Natural killer cell (primary cell): ENCODE results near the gene WNK1. TPM values are rescaled to one million over a fixed set of nuclear protein-coding genes. Genes with fewer than 3 reads are reported as not detected.

Source experiments
- ATAC-seq, 3 donors: fragments of 150-1000 bp in 2 of 3; fragments of 200-7000 bp in 1 of 3; cut with Tn5 transposase; 1 replicate in 1 of 3; 2 replicates in 2 of 3; pipeline ENCODE4 v1.10.0; 2021; ENCODE audit warnings: mild to moderate bottlenecking in 2 of 3, moderate library complexity in 2 of 3
- DNase-seq, 2 donors: peaks; one replicate each; pipeline versions ENCODE4 v3.0.0 to v3.0.0-alpha.2; 2013 to 2021; ENCODE audit warnings: mixed read lengths in 1 of 2
- H3K27ac ChIP-seq: one replicate; pipeline ENCODE4 v1.5.1; 2013; ENCODE audit warnings: mild to moderate bottlenecking, low read length
- H3K27me3 ChIP-seq: one replicate; pipeline ENCODE4 v1.6.1; 2013; ENCODE audit warnings: low read length; ENCODE audit not compliant: control insufficient read depth, insufficient read depth
- H3K36me3 ChIP-seq: one replicate; pipeline ENCODE4 v1.6.1; 2013; ENCODE audit warnings: low read length; ENCODE audit not compliant: control insufficient read depth, insufficient read depth
- H3K4me1 ChIP-seq: one replicate; pipeline ENCODE4 v1.6.1; 2013; ENCODE audit warnings: low read length; ENCODE audit not compliant: control insufficient read depth, insufficient read depth
- H3K4me3 ChIP-seq: one replicate; pipeline ENCODE4 v1.5.1; 2013; ENCODE audit warnings: low read length
- H3K9me3 ChIP-seq: one replicate; pipeline ENCODE4 v1.6.1; 2013; ENCODE audit warnings: low read length; ENCODE audit not compliant: control insufficient read depth, insufficient read depth
- H3K27ac Mint-ChIP-seq, 2 donors: one replicate each; pipeline ENCODE4 v1.8.0; 2022; ENCODE audit warnings: mild to moderate bottlenecking in 2 of 2, mixed read lengths in 2 of 2, moderate library complexity in 1 of 2
- H3K27me3 Mint-ChIP-seq, 2 donors: one replicate each; pipeline ENCODE4 v1.8.0; 2022; ENCODE audit warnings: low read depth in 2 of 2, mixed read lengths in 2 of 2
- H3K36me3 Mint-ChIP-seq: one replicate; pipeline ENCODE4 v1.8.0; 2022; ENCODE audit warnings: mixed read lengths
- H3K4me1 Mint-ChIP-seq, 2 donors: one replicate each; pipeline ENCODE4 v1.8.0; 2022; ENCODE audit warnings: mixed read lengths in 2 of 2
- H3K4me3 Mint-ChIP-seq: one replicate; pipeline ENCODE4 v1.8.0; 2022; ENCODE audit warnings: mild to moderate bottlenecking, moderate library complexity, mixed read lengths
- H3K9me3 Mint-ChIP-seq, 2 donors: one replicate each; pipeline ENCODE4 v1.8.0; 2022; ENCODE audit warnings: mixed read lengths in 2 of 2
- CTCF ChIP-seq: fragments of 200-600 bp; IDR thresholded peaks from one replicate; pipeline ENCODE4 v1.8.0; 2022; ENCODE audit warnings: antibody characterized with exemption
- WGBS: methylation state at CpG from one replicate; pipeline ENCODE4 v1.1.7; 2013; ENCODE audit warnings: missing lambda C conversion rate; ENCODE audit not compliant: insufficient coverage; 5-methylcytosine and 5-hydroxymethylcytosine counted together
- intact Hi-C: fragments of 100-400 bp; cut with micrococcal nuclease; formaldehyde crosslinking; loops from one replicate; pipeline ENCODE4 v1.14.2; 2022
- total RNA-seq, 4 donors: library from RNA; stranded (reverse); fragments of 120-200 nt in 1 of 4; gene quantifications; one replicate each; pipeline versions ENCODE4 v1.2.3 to v1.2.4, GENCODE V29; 2013 to 2022

Gene WNK1
- total RNA-seq, 3 donors from 2014 or later (not counting 1 experiment from before 2014, with no cell fraction given): 177 to 203 (median 192) TPM

GRCh38 chr12:867905-868304, 115.5 kb downstream of the WNK1 start:
- H3K27me3 Mint-ChIP-seq: no peaks in the 10 kb centered on the region
- intact Hi-C loops: no loop called here

GRCh38 chr12:868722-869121, 116.3 kb downstream of the WNK1 start:
- Histone ChIP-seq H3K4me1 (peaks cover 6% of the 10 kb centered on the region), H3K9me3 (no peaks in the 10 kb centered on the region), H3K4me3 (no peak overlapping the region), H3K27me3 (no peaks in the 10 kb centered on the region), H3K27ac (no peak overlapping the region), H3K36me3 (peaks cover 53% of the 10 kb centered on the region)
- WGBS: 92% methylated on average over 3 of the region's 3 CpGs
- H3K4me1 Mint-ChIP-seq: peaks cover 0 to 10% of the 10 kb centered on the region in 2 donors
- ATAC-seq: no peak
- H3K4me3 Mint-ChIP-seq: no peak overlapping the region
- H3K9me3 Mint-ChIP-seq: no peaks in the 10 kb centered on the region
- no peaks in the 10 kb centered on the region for H3K27me3 Mint-ChIP-seq
- intact Hi-C loops: no loop called here
- no peak for TF ChIP-seq CTCF
- peak overlapping the region in 1 of 2 donors; percentile 5 for H3K27ac Mint-ChIP-seq
- peak in 1 of 2 donors; percentile 15 for DNase-seq
- peaks cover 24% of the 10 kb centered on the region for H3K36me3 Mint-ChIP-seq

More at GRCh38 chr12:867905-868304, 115.5 kb downstream of the WNK1 start:
- Mint-ChIP-seq H3K4me1 (peaks cover 0 to 10% of the 10 kb centered on the region in 2 donors), H3K9me3 (no peaks in the 10 kb centered on the region), H3K4me3 (no peak overlapping the region), H3K36me3 (peaks cover 26% of the 10 kb centered on the region), H3K27ac (no peak overlapping the region)
- H3K27ac ChIP-seq: no peak overlapping the region
- H3K9me3 ChIP-seq: no peaks in the 10 kb centered on the region
- WGBS: 95% methylated on average over 5 of the region's 5 CpGs
- no peak overlapping the region for H3K4me3 ChIP-seq
- no peak for ATAC-seq
- H3K36me3 ChIP-seq: peaks cover 54% of the 10 kb centered on the region
- no peak for DNase-seq
- TF ChIP-seq CTCF: no peak
- H3K27me3 ChIP-seq: no peaks in the 10 kb centered on the region
- H3K4me1 ChIP-seq: peaks cover 6% of the 10 kb centered on the region

GRCh38 chr12:870378-870777, 118.0 kb downstream of the WNK1 start:
- TF ChIP-seq CTCF: no peak
- H3K4me3 Mint-ChIP-seq: no peak overlapping the region
- H3K36me3 Mint-ChIP-seq: peaks cover 16% of the 10 kb centered on the region
- DNase-seq (peak in 1 of 2 donors; percentile 55), ATAC-seq (peak; percentile 43 to 71 (median 48))
- Histone ChIP-seq H3K4me3 (no peak overlapping the region), H3K27me3 (no peaks in the 10 kb centered on the region), H3K27ac (no peak overlapping the region), H3K36me3 (peaks cover 43% of the 10 kb centered on the region), H3K9me3 (no peaks in the 10 kb centered on the region), H3K4me1 (peaks cover 6% of the 10 kb centered on the region)
- peaks cover 0 to 10% of the 10 kb centered on the region in 2 donors for H3K4me1 Mint-ChIP-seq
- no peaks in the 10 kb centered on the region for H3K27me3 Mint-ChIP-seq
- intact Hi-C loops: no loop called here
- no CpG with 5 or more reads among the region's 1 CpG for WGBS
- H3K9me3 Mint-ChIP-seq: no peaks in the 10 kb centered on the region
- H3K27ac Mint-ChIP-seq: peak overlapping the region in 1 of 2 donors; percentile 47

- Mint-ChIP-seq H3K36me3 (peaks cover 3% of the 10 kb centered on the region), H3K4me3 (no peak overlapping the region), H3K27me3 (no peaks in the 10 kb centered on the region), H3K4me1 (peaks cover 0 to 10% of the 10 kb centered on the region in 2 donors), H3K27ac (peak overlapping the region in 1 of 2 donors; percentile 30), H3K9me3 (no peaks in the 10 kb centered on the region)
- Histone ChIP-seq H3K27ac (no peak overlapping the region), H3K4me1 (peaks cover 6% of the 10 kb centered on the region), H3K4me3 (no peak overlapping the region), H3K9me3 (no peaks in the 10 kb centered on the region), H3K36me3 (peaks cover 26% of the 10 kb centered on the region), H3K27me3 (no peaks in the 10 kb centered on the region)
- intact Hi-C loops: no loop called here
- 53% methylated on average over 2 of the region's 2 CpGs for WGBS
- ATAC-seq: peak in 2 of 3 donors; percentile 45 to 91
- TF ChIP-seq CTCF: no peak
- no peak for DNase-seq
Observed at GRCh38 chr12:873954-874353, 121.6 kb downstream of the WNK1 start.
